HG02885 (cell line): ENCODE results near the gene ANK3.
"Not testable (repeated sequence)": the region's sequence is repeated elsewhere in the genome, so short reads cannot be mapped to it uniquely, and the experiment has no call there.

Experiments
- ATAC-seq: cut with Tn5 transposase; IDR thresholded peaks from one replicate; pipeline ENCODE4 v1.9.1; 2021; ENCODE audit warnings: mild to moderate bottlenecking; ENCODE audit not compliant: unreplicated experiment, poor library complexity

ANK3 gene

DNA sequence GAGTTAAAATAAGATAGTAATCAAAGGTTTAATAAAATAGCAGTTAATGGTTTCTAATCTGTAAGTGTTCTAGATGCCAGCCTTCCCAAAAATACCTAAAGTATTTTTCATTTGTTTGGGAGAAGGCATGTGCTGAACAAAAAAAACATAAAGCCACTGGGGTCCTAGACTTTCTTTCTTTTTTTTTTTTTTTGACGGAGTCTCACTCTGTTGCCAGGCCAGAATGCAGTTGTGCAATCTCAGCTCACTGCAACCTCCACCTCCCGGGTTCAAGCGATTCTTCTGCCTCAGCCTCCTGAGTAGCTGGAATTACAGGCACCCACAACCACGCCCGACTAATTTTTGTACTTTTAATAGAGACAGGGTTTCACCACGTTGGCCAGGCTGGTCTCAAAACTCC is 97.1 kb downstream of the ANK3 start:
- ATAC-seq: not testable (repeated sequence)

DNA sequence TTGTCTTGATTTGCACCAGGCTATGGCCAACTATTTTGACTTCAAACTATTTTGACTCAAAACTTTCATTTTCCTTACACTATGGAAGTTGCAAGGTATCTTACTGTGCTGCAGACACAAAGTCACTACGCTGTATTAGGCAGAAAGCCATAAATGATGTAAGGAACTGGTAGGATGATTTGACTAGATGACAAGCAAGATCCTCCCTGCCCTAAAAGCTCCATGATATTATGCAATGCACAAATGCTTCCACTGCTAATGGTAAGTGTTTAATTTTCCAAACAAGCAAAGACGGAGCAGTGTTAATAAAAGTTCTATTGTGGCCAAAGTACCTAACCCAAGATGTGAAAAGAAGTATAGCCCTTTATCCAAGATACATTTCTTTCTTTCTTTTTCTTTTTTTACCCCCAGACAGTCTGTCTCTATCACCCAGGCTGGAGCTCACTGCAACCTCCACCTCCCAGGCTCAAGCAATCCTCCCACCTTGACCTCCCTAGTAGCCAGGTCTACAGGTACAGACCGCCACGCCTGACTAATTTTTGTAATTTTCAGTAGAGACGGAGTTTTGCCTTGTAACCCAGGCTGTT is 98.2 kb downstream of the ANK3 start:
- no peak for ATAC-seq

DNA sequence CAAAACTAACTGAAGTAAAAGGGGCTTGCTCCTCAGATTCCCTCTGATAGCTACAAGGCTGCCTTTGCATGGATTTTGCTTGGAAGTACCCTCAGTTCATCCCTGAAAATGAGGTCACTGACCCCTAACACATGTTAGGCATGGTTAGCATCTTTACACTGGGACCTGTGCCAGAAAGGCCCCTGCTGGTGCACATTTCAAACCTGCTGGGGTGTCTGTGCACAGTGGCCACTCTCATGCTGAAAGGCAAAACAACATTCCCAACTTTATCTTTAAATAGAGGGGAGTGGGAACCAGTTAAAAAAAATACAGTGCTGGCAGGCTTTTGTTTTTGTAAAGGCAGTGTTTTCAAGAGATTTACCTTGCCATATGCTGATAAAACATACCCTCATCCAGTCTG is 99.1 kb downstream of the ANK3 start:
- ATAC-seq: no peak

DNA sequence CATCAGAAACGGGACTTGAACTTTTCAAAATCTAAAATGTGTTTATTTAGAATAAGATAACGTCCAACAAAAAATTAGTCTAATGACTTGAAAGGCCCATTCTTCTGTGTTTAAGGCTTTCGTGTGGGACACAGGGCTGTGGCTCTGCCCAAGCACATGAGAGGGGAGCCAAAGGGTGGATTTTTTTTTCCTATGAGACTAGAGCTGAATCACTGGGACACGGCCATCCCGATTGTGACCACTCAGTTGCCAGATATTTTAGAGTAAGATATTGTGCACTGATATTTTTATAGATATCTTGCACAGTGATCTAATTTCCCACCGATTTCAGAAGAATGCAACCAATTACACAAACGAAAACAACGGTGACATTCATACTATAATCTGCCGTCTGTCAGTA is 99.9 kb downstream of the ANK3 start:
- no peak for ATAC-seq

DNA sequence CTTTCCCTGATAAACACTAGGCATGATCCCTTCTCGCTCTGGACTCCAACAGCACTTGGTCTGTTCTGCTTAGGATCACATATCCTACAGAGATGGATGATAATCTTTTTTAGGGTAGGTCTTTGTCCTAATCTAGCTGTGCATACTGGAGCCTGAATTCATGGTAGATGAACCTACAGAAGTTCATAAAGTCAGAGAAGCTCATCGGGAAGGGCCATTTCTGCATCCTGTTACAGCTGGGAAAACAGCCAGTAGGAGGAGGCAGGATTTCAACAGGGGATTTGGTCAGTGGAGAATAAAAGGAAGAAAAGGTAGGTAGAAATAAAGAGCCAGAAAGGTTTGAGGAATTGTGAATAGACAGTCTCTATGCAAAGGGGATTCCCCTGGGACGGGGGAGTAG is 101.4 kb downstream of the ANK3 start:
- no peak for ATAC-seq

DNA sequence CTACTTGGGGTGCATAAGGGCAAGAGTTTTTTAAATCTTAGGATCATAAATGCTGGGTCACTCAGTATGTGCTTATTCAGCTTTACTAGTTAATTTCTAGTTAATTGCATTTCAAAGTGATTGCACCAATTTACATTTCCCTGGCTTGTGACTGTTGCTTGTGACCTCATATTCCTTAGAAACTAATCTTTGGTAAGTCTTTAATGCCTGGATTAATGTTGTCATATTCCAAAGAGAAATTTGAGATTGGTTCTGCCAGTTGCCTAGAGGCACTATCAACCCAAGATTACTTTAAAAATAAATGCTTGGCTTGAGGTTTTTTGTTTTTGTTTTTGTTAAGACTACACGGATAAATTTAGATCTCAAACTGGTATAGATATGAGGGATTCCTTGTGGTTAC is 103.1 kb downstream of the ANK3 start:
- ATAC-seq: no peak

DNA sequence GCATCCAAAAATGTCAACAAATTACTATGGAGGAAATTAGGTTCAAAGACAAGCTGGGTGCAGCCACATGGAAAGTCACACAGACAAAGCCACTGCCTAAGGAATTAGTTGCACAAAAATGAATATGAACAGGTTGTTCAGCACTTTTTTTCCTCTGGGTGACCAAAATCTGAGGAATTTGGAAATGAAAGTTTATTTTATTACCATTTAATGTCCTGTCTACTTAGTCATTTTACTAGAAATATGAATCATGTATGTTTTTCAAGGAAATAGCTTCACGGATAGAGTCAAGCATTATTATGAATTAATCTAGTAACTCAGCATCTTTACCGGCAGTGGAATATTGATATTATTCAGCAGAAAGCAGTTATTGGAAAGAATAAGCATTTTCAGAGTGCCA is 106.3 kb downstream of the ANK3 start:
- no peak for ATAC-seq

DNA sequence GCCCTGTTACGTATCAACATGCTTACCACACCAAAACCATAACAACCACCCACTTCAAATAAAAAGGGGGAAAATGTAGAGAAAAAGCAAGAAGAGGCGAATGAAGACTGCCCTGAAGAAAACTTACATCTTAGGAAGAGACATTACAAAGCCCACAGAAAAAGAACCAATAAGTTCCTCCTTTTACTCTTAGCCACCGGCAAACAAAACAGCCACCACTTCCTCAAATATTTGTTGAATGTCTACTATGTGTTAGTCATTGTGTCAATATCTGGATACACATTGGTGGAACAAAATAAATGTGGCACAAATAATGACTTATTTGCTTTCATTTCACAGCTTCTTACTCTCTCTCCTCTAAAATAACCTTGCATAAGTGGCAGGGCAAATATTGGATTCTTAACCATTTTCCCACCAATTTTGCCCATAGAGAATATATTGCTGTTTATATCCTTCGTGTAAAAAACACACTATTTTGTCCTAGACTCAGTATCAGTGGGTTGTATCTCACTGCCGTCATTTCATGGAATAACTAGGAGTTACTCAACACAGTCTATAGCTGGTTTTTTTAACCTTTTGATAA is 106.8 kb downstream of the ANK3 start:
- ATAC-seq: no peak

DNA sequence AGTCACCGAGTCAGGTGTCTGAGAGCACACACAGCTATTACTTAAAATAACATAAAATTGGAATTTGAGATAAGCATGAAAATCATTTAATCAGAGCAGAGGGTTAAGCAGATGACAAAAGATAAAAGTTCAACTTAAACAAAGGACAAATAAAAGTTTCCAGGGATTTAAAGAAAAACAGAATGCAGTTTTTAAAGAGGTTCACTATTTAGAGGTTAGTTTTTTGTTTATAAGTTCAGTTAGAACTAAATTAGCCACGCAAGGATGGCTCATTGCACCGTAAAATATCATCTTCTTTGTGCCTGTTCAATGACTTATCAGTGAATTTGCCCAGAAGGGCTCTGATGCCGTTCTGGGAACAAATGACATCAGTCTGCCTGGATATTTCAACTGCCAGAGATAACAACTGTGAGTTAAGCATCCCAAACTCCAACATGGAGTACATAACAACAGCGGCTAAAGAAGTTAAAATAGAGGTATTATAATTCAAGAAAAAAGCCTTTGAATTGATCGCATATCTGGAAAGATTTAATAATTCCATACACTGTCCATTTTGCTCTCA is 107.8 kb downstream of the ANK3 start:
- ATAC-seq: no peak

DNA sequence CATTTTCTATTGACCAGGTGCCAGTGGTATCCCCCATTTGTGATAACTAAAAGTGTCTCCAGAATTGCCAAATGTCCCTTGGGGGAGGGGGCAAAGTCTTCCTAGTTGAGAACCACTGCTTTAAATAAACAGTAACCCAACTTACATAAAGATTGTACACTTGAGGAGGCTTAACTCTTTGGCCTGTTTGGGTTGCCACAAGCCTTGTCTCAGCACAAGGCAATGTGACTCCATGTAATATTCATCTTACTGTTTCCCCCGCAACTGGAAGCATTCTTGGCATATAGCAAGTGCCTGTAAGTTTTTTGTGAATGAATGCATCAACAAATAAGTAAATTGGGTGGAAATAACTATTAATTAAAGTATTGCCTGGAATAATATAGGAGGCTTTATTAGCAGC is 108.3 kb downstream of the ANK3 start:
- ATAC-seq: no peak

DNA sequence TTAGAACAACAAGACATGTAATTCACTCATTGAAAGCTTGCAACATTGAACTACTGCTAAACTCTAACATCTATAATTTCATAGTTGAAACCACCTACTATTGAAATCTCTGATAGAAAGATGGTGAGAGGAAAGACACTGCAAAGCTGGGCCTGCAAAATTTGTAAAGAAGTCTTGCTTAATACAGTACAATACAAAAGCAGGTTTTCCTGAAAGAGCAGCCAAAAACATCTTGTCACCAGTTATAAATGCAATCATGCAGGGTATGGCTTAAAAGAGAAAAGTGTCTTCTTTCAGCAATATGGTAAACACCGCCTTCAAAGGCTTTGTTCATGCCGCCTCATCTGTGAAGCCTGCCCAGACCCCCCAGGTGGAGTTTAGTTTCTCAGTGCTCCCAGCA is 109.2 kb downstream of the ANK3 start:
- ATAC-seq: no peak

DNA sequence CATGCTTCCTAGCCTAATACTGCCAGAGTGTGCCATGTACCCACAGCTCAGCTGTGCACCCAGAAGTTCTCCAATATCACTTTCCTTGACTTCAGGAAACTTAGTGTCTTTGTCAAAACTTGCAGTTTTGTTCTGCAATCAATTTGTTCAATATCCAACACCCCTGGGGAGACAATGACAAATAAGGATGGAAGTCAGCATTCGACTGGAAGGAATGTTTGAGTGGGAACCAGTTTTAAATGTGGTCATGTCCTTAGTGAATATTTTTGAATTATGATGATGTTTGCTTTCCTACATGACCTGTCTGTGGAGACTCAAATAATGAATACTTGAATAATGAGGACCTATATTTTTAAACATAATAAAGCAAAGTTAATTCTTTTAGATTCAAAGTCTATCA is 112.0 kb downstream of the ANK3 start:
- no peak for ATAC-seq

DNA sequence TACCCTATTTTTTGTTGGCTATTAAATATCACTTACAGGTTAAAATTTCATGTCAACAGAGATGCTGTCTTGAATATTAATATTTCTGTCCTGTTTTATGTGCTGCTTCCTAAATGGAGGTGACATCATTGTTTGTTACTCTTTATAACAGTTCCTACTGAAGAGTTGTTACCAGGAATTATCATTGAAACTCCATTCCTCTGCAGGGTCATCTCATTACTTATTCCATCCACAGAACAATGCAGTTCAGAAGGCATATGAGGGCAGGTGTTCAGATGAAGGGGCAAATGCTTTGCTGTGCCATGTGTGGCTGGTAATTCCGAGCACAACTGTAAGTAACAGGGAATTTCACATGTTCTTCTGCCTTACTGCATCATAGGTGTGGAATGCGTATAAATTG is 113.4 kb downstream of the ANK3 start:
- no peak for ATAC-seq

DNA sequence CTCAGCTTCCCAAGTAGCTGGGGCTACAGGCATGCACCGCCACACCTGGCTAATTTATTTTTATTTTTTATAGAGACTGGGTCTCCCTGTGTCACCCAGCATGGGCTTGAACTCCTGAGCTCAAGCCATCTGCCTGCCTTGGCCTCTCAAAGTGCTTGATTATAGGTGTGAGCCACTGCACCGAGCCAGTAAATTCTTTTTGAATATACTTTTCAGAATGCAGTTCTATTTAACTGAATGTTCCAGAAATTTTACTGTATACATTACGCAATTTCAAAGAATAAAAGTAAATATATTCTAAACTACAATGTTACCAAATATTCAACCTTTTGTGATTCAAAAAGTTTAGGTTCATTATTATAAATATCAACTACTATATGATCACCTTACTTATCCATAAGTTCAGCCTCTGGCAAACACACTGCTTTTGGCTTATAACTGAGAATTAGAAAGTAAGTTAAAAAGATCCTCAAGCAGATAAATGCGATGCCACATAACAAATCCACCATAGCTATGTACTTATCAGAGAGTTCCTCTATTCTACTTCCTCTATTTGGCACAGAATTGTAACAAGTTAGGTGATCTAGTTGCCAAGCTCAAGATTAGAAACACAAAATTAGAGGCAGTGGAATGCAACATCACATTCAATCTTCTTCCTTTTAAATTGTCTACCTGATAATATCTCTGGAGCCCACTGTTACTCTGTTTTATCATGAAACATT is 118.2 kb downstream of the ANK3 start:
- no peak for ATAC-seq

DNA sequence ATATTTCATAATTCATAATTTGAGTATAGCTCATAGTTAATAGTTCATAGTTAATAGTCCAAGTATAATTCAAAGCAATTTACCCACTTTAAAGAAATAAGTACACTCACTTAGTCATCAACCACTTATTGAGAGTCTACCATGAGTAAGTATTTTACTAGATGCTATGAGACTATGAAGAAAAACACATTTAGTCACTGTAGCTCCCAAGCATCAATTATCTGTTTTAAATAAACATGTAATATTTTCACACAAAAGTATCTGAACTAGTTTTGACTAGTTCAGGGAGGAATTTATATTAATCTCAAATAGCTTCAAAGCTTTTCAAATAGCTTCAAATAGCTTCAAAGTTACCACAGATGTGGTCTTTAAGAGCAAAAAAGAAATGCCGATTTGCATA is 119.2 kb downstream of the ANK3 start:
- no peak for ATAC-seq

DNA sequence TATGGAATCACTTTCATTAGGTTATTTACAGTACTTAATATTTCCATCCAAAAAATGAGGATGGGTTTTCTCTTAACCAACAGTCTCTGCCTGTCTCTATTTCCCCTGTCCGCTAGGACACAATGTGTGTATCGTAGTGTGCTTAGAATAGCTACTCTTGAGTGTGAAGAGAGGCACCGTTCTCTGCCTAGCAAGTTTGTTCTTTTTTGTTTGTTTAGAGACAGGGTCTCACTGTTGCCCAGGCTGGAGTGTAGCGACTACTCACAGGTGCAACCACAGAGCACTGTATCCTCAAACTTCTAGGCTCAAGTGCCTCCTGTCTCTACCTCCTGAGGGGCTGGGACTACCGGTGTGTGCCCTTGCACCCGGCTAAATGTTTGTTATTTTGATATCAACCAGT is 121.9 kb downstream of the ANK3 start:
- no peak for ATAC-seq

DNA sequence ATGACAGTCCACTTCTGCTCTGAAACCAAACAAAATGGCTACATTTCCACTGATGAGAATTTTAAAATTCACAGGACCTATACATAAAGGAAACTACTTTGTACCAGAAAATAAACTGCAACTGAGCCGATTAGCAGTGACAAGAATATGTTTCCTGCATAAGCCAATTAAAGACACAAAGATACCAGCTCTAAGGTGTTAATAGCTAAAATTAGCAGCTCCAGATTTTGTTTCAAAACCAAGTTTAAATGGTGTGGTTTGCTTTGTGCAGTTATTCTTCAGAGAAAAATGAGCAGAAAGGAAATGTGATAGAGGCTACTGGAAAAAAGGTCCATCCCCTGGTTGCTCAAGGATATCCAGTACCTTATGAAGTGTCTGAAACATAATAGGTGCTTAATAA is 123.2 kb downstream of the ANK3 start:
- ATAC-seq: no peak

DNA sequence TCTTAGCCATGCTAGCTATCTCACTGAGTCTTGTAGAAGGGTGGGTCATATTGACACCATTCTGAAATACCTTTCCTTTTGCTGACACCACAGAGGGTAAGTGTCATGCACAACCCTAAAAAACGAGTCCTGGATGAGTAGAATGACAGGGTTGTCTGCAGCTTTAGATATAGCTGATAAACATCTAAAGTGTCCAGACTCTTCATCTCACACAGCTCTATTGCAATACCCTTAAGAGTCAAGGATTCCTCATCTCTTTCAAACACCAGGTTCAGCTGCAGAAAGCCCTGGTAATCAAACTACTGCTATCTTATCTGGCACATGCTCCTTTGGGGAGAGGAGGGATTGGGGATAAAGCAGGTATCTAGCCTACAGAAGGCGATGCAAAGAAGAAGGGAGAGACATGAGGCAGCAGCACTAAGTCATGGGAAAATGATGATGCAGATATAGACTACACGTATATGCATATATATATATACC is 127.0 kb downstream of the ANK3 start:
- ATAC-seq: no peak

DNA sequence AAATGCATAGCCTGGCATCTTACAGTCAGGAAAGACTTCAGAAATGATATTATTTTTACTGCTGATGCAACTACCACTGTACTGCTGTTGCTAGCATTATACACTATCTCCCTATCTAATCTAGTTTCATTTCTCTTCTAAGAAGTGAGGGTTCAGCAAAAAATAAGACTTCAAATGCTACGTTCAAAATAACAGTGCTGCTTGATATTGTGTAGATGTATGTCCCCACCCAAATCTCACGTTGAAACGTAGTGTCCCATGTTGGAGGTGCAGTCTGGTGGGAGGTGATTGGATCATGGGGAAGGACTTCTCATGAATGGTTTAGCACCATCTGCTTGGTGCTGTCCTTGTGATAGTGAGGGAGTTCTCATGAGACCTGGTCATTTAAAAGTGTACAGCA is 129.4 kb downstream of the ANK3 start:
- no peak for ATAC-seq

DNA sequence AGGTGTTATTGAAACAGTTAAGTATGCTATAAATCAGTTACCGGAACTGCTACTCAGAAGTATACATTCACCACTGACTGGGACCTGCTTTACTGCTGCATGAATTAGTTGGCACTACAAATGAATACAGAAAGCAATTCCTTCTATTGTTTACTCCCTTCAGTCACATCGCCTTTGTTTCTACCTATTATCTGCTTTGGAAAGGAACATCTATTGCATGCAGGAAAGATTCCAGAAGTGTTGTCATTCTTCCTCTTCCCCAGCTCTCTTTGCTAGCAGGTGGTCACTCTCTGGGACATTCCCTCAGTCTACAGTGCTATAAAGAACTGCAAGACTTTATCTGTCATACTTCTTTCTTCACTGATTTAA is 131.3 kb downstream of the ANK3 start:
- ATAC-seq: no peak

DNA sequence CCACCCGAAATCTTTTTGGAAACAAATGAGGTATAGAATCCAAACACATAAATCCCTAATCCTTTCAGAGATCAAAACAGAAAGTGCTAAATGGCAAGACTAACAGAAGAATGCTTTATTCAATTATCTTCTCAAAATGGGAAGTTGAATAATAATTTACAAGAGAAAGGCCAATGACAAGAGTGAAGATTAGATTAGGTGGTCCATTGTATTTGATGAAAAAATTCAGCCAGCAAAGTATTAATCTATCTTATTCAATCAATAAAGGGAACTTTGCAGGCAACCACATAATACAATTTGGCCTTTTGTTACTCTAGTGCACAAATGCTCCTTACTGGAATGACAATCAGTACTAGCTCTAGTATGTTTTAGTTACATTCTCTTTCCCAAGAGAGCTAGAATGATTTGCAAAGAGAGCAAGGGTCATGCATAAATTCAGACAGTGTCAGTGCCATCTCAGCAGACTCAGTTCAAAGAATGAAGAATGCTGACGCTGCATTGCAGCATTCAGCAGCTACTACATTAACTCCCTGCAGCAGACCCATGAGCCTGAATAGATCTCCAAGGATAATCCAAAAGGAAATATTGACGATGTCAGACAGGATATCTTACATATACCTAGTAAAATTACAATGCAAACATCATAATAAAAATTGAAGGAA is 131.8 kb downstream of the ANK3 start:
- ATAC-seq: no peak
